SK-N-SH treated with all-trans-retinoic acid at 6 μM for 48 hours (cell line): ENCODE data around the gene ORAI2.

Experiments used
- ARNTL ChIP-seq: fragments of 450-650 bp; formaldehyde crosslinking; IDR thresholded peaks from 2 replicates; pipeline ENCODE4 v1.5.0; 2020; ENCODE audit warnings: low read depth, mild to moderate bottlenecking, moderate library complexity, borderline replicate concordance
- GLIS3 ChIP-seq: fragments of 250-450 bp; sonication (Bioruptor Pico); IDR thresholded peaks from 2 replicates; pipeline ENCODE4 v1.5.0; 2020; ENCODE audit warnings: mild to moderate bottlenecking, moderate library complexity
- PATZ1 ChIP-seq: fragments of 250-450 bp; sonication (Bioruptor Pico); IDR thresholded peaks from 2 replicates; pipeline ENCODE4 v1.8.0; 2020; ENCODE audit warnings: mild to moderate bottlenecking, moderate library complexity, borderline replicate concordance
- RARB ChIP-seq: fragments of 250-450 bp; sonication (Bioruptor Pico); IDR thresholded peaks from 2 replicates; pipeline ENCODE4 v1.8.0; 2021; ENCODE audit warnings: mild to moderate bottlenecking, moderate library complexity
- SNAI2 ChIP-seq: fragments of 250-450 bp; sonication (Bioruptor Pico); IDR thresholded peaks from 2 replicates; pipeline ENCODE4 v1.5.0; 2020; ENCODE audit warnings: mild to moderate bottlenecking, moderate library complexity
- TCF4 ChIP-seq: fragments of 250-450 bp; sonication (Bioruptor Pico); IDR thresholded peaks from 2 replicates; pipeline ENCODE4 v1.8.0; 2021; ENCODE audit warnings: mild to moderate bottlenecking, moderate library complexity, borderline replicate concordance
- TOX ChIP-seq: fragments of 250-450 bp; sonication (Bioruptor Pico); IDR thresholded peaks from 2 replicates; pipeline ENCODE4 v1.8.0; 2021; ENCODE audit warnings: mild to moderate bottlenecking, moderate library complexity, borderline replicate concordance
- ZC3H10 ChIP-seq: fragments of 250-450 bp; sonication (Bioruptor Pico); IDR thresholded peaks from 2 replicates; pipeline ENCODE4 v1.5.1; 2021; ENCODE audit warnings: mild to moderate bottlenecking, moderate library complexity
- ZFP3 ChIP-seq: fragments of 250-450 bp; sonication (Bioruptor Pico); IDR thresholded peaks from 2 replicates; pipeline ENCODE4 v1.5.0; 2020; ENCODE audit warnings: mild to moderate bottlenecking, moderate library complexity
- ZNF8 ChIP-seq: fragments of 450-650 bp; formaldehyde crosslinking; IDR thresholded peaks from 2 replicates; pipeline ENCODE4 v1.5.0; 2020; ENCODE audit warnings: mild to moderate bottlenecking, moderate library complexity

DNA sequence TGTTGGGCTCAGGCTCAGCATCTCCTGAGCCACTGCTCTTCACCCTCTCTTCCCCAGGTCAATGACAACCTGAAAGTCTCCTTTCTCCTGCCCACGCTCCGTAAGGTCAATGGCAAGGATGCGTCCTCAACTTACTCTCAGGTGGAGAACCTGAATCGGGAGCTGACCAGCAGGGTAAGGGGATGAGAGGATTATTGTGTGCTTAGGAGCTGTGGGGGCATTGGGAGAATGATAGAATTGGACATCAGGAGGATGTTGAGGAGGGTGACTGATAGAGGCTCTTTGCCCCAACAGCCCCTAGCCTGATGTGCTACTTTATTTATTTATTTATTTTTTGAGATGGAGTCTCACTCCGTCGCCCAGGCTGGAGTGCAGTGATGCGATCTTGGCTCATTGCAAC lies 32.7 kb downstream of the ORAI2 start:
- no peak for TF ChIP-seq TCF4
- no peak for TF ChIP-seq RARB
- TF ChIP-seq ZC3H10 (CRISPR knock-in tag): no peak
- no peak for TF ChIP-seq PATZ1 (CRISPR knock-in tag)
- no peak for TF ChIP-seq ZFP3 (CRISPR knock-in tag)
- TF ChIP-seq ARNTL (CRISPR knock-in tag): no peak
- no peak for TF ChIP-seq TOX (CRISPR knock-in tag)
- TF ChIP-seq SNAI2 (CRISPR knock-in tag): no peak
- no peak for TF ChIP-seq ZNF8 (CRISPR knock-in tag)
- TF ChIP-seq GLIS3 (CRISPR knock-in tag): no peak
